GM15510 (cell line): ENCODE results near the gene PIP4K2B.
A peak's percentile ranks its signal among the peaks of the same experiment; 100 is the strongest.

ENCODE experiments used
- POLR2A ChIP-seq: IDR thresholded peaks from 3 replicates; pipeline ENCODE4 v1.6.1; 2011; ENCODE audit warnings: borderline replicate concordance; ENCODE audit not compliant: insufficient read length; ENCODE audit errors: extremely low read depth

Gene PIP4K2B

GRCh38 chr17:38786372-38786771 lies 13.0 kb downstream of the PIP4K2B start:
- TF ChIP-seq POLR2A = no peak

DNA sequence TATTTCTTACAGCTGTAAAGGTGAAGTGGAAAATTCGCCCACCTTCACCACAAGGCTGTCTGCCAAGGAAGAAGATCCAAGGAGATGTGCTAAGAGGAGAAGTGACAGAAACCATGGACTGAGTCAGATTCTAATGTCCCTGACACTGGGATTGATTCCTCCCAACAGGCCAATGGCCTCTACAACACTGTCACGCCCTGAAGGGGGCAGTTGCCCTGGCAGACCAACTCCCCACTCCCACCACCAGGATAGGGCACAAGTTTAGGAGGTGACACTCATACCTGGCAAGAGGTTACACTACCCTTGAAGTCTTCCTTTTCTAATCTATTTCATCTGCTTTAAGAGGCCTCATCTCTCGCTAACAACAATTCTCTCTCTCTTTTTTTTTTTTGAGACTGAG lies 16.1 kb downstream of the PIP4K2B start:
- no peak for TF ChIP-seq POLR2A

DNA sequence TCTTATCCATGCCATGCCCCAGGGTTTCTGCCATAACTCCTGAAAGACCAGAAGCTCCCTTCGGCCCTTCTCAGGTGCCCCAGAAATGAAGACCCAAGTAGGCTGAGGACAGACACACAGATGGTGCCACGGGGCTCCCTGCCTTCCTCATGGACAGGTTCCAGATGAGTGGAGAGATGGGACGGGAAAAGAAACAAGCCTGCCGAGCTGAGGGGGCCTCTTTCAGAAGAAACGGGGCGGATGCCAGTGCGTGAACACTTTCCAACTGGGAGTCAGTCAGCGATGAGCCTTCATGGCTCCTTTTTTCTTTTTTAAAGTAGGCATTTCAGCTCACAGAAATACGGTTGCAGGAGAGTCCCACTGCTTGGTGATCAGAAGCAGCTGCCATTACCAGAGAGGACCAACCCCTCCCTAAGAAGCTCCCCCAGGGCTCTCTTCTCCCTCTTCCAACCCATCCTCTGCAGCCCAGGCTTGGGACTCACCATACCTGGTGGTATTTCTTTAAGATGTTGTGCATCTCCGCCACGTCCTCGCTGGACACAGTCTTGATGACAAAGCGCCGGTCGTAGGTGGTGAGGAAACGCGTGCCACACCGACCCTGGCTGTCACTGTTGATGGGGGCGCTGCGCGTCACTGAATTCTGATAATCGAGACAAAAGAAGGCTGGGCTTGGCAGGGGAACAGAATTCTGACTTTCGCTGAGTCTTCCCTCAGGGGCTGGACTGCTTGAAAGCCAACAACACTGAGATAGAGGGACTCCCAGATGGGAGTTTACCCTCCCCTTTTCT lies 19.2 kb downstream of the PIP4K2B start:
- TF ChIP-seq POLR2A = no peak

- no peak for TF ChIP-seq POLR2A
Measured at GRCh38 chr17:38777641-38778250, 21.6 kb downstream of the PIP4K2B start.

- TF ChIP-seq POLR2A = no peak
Measured at GRCh38 chr17:38773258-38773657, 26.1 kb downstream of the PIP4K2B start.

DNA sequence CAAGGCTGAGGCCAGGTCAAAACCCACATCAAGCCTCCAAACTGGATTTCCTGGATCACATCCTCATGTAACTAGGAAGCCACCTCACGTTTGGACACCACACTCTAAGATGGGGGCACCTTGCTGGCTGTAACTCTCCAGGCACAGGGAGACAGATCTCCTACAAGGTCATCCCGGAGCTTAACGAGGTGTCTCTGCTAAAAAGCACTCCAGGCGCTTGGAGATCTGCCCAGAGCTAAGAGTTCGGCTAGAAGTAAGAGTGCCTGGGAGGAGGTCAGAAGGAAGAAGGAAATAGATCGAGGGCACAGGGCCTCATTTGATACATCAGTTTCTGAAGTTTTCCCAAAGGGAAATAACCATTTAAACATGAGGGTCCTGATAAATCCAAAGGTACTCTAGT lies 30.9 kb downstream of the PIP4K2B start:
- TF ChIP-seq POLR2A = no peak

GRCh38 chr17:38766341-38766740 lies 33.0 kb downstream of the PIP4K2B start:
- TF ChIP-seq POLR2A = no peak

- TF ChIP-seq POLR2A = no peak
Measured at GRCh38 chr17:38762231-38762630, 37.1 kb downstream of the PIP4K2B start.

GRCh38 chr17:38761612-38762011 lies 37.7 kb downstream of the PIP4K2B start:
- TF ChIP-seq POLR2A = no peak

DNA sequence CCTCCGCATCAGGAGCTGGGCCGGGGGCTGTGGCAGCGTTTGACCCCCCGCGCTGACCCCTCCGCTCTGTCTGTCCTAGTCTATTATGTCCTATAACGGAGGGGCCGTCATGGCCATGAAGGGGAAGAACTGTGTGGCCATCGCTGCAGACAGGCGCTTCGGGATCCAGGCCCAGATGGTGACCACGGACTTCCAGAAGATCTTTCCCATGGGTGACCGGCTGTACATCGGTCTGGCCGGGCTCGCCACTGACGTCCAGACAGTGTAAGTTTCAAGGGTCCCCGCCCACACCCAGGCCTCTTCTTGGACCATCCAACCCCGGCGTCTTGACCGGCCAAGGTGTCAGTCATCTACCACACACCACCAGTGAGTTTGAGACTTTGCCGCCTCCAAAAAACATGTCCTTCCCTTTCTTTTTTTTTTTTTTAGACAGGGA lies 46.3 kb downstream of the PIP4K2B start:
- TF ChIP-seq POLR2A = no peak

- TF ChIP-seq POLR2A = peak; percentile 67
Measured at GRCh38 chr17:38752308-38753070, 46.9 kb downstream of the PIP4K2B start, which contains the start of gene PSMB3. TSS of gene PSMB3 (plus strand) at chr17:38752741. CDS start at chr17:38752827, 86 bp downstream.

- TF ChIP-seq POLR2A = no peak
Measured at GRCh38 chr17:38751808-38752307, 47.5 kb downstream of the PIP4K2B start.

- TF ChIP-seq POLR2A = no peak
Measured at GRCh38 chr17:38751144-38751807, 48.1 kb downstream of the PIP4K2B start.

DNA sequence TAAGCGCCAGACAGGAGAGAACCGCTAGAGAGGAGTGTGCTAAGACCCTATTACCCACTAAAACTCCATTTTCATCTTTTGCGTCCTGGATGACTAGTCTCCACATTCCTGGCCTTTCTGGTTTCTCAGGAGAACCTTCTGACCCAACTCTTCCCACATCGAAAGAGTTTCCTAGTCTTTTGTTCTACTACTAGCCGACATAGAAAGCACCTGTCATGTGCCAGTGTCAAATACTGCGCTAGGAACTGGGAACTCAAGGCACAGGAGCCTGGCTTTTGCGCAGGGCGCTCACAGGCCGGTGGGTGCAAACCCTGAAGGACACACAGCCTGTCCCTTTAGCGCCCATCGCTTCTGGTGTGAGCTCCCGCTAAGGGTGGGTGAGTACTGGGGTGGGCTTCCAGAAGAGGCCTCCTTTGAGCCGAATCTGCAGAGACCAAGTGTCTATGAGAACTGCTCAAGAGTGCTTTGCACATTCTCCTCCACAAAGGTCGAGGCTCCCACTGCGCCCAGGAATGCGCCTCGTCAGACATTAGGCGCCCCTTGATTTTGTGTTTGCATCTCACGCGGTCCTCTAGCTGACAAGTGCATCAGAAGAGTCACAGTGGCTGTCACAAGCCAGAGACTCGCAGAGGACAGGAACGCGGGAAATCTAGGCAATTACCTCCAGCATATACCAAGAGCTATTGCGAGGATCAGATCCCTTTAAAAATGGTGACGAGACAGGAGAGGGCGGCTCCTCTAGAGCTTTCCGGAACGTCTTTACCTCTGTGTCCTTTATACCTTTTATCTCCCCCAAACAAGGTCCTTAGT lies 48.8 kb downstream of the PIP4K2B start:
- no peak for TF ChIP-seq POLR2A
